ENCODE results near the gene SSBP3.
A peak's percentile ranks its signal among the peaks of the same experiment; 100 is the strongest.
"Not testable (repeated sequence)": the region's sequence is repeated elsewhere in the genome, so short reads cannot be mapped to it uniquely, and the experiment has no call there.

Gene SSBP3

GRCh38 chr1:54406339-54407153, at the start of gene SSBP3:
SSBP3 (minus strand) TSS chr1:54406394.
- DNase-seq (ENCODE audit: low read depth): peak; percentile 73

- no peak for DNase-seq (ENCODE audit: low read depth)
These were observed 47.3 kb upstream of the SSBP3 start for GRCh38 chr1:54453509-54453908.

GRCh38 chr1:54453022-54453421, 46.8 kb upstream of the SSBP3 start:
- no peak for DNase-seq (ENCODE audit: low read depth)

GRCh38 chr1:54449431-54449830, 43.2 kb upstream of the SSBP3 start:
- DNase-seq (ENCODE audit: low read depth): not testable (repeated sequence)

- not testable (repeated sequence) for DNase-seq (ENCODE audit: low read depth)
These were observed 42.6 kb upstream of the SSBP3 start for GRCh38 chr1:54448801-54449200.

- DNase-seq (ENCODE audit: low read depth): not testable (repeated sequence)
These were observed 40.9 kb upstream of the SSBP3 start for GRCh38 chr1:54447081-54447480.

GRCh38 chr1:54442185-54442584, 36.0 kb upstream of the SSBP3 start:
- DNase-seq (ENCODE audit: low read depth): no peak

GRCh38 chr1:54439550-54440223, 33.5 kb upstream of the SSBP3 start:
- no peak for DNase-seq (ENCODE audit: low read depth)

GRCh38 chr1:54437783-54438182, 31.6 kb upstream of the SSBP3 start:
- DNase-seq (ENCODE audit: low read depth): no peak

- DNase-seq (ENCODE audit: low read depth): no peak
These were observed 30.6 kb upstream of the SSBP3 start for GRCh38 chr1:54436826-54437225.

GRCh38 chr1:54429838-54430237, 23.6 kb upstream of the SSBP3 start:
- DNase-seq (ENCODE audit: low read depth): no peak

- no peak for DNase-seq (ENCODE audit: low read depth)
These were observed 22.8 kb upstream of the SSBP3 start for GRCh38 chr1:54428837-54429518.

GRCh38 chr1:54425152-54425584, 19.0 kb upstream of the SSBP3 start:
- DNase-seq (ENCODE audit: low read depth): no peak

- DNase-seq (ENCODE audit: low read depth): no peak
These were observed 18.2 kb upstream of the SSBP3 start for GRCh38 chr1:54424398-54424797.

- DNase-seq (ENCODE audit: low read depth): no peak
These were observed 14.9 kb upstream of the SSBP3 start for GRCh38 chr1:54421101-54421504.

- not testable (repeated sequence) for DNase-seq (ENCODE audit: low read depth)
These were observed 12.4 kb upstream of the SSBP3 start for GRCh38 chr1:54418598-54418997.

- no peak for DNase-seq (ENCODE audit: low read depth)
These were observed 10.9 kb upstream of the SSBP3 start for GRCh38 chr1:54417123-54417522.

- DNase-seq (ENCODE audit: low read depth): no peak
These were observed 10.2 kb upstream of the SSBP3 start for GRCh38 chr1:54416435-54416834.

- DNase-seq (ENCODE audit: low read depth): no peak
These were observed 9.8 kb upstream of the SSBP3 start for GRCh38 chr1:54415991-54416390.

GRCh38 chr1:54415533-54415932, 9.3 kb upstream of the SSBP3 start:
- no peak for DNase-seq (ENCODE audit: low read depth)

- DNase-seq (ENCODE audit: low read depth): no peak
These were observed 7.5 kb upstream of the SSBP3 start for GRCh38 chr1:54413732-54414131.

- DNase-seq (ENCODE audit: low read depth): no peak
These were observed 7.1 kb upstream of the SSBP3 start for GRCh38 chr1:54413295-54413694.

- no peak for DNase-seq (ENCODE audit: low read depth)
These were observed 4.2 kb upstream of the SSBP3 start for GRCh38 chr1:54410359-54410758.
